HepG2 (cell line): Measurements from ENCODE around the gene TAPBP. TPM values are rescaled to one million over a fixed set of nuclear protein-coding genes. Genes with fewer than 3 reads are reported as not detected.

Source experiments
- ATAC-seq: fragments of 200-7000 bp; cut with Tn5 transposase; 3 replicates; pipeline ENCODE4 v1.9.1; 2020; ENCODE audit warnings: mild to moderate bottlenecking, moderate library complexity
- BruUV-seq: library from RNA; stranded (reverse); fragments of 400-500 nt; replicated peaks from 2 replicates; lab custom pipeline; 2021; lab: Mats Ljungman, UMichigan
- CTCF ChIA-PET: fragments of 300-600 bp; formaldehyde crosslinking; extraction: SDS; loops from one replicate; lab custom pipeline; 2021; ENCODE audit warnings: low total read pairs, inconsistent platforms, low intra/inter-chr PET ratio; lab: Yijun Ruan, JAX
- POLR2A ChIA-PET: fragments of 350-600 bp; sonication (Branson Sonifier 250); formaldehyde crosslinking; loops from one replicate; lab custom pipeline; 2020; ENCODE audit warnings: antibody characterized with exemption, inconsistent platforms; lab: Yijun Ruan, JAX
- DNase-seq: peaks from one replicate; pipeline ENCODE4 v3.0.0-alpha.2; 2015; ENCODE audit warnings: low spot score
- FAIRE-seq: peaks from 3 replicates; lab custom pipeline; 2011; peaks lifted over from hg19 to GRCh38; lab: Jason Lieb, UNC
- H2AFZ ChIP-seq: one replicate; pipeline ENCODE4 v1.6.1; 2011; ENCODE audit warnings: low read length, inconsistent platforms
- H3K27ac ChIP-seq: fragments of 300-600 bp; 3 replicates; pipeline ENCODE4 v1.8.0; 2011; ENCODE audit warnings: mixed run types, mild to moderate bottlenecking, mixed read lengths, low read length, inconsistent platforms; ENCODE audit not compliant: insufficient read depth; ENCODE audit errors: extremely low read length
- H3K27me3 ChIP-seq, 2 experiments: fragments of 200-600 bp in 1 of 2; 2 replicates in 1 of 2; 3 replicates in 1 of 2; pipeline versions ENCODE4 v1.6.0 to v1.8.0; 2011; ENCODE audit warnings: low read length in 2 of 2, mild to moderate bottlenecking in 2 of 2, moderate library complexity in 2 of 2, inconsistent platforms in 1 of 2; ENCODE audit not compliant: insufficient read depth in 2 of 2, control insufficient read depth in 1 of 2
- H3K36me3 ChIP-seq, 2 experiments: fragments of 200-600 bp in 1 of 2; replicated peaks in 1 of 2; 2 replicates in 1 of 2; 3 replicates in 1 of 2; pipeline versions ENCODE4 v1.5.1 to v1.8.0; 2011; ENCODE audit warnings: low read length in 2 of 2, inconsistent platforms in 1 of 2; ENCODE audit not compliant: insufficient read depth in 2 of 2, control insufficient read depth in 1 of 2
- H3K4me1 ChIP-seq: 2 replicates; pipeline ENCODE4 v1.5.1; 2012; ENCODE audit warnings: low read length, inconsistent platforms; ENCODE audit not compliant: insufficient read depth
- H3K4me2 ChIP-seq: 2 replicates; pipeline ENCODE4 v1.6.0; 2011; ENCODE audit warnings: low read depth, low read length, inconsistent platforms
- H3K4me3 ChIP-seq, 3 experiments: fragments of 200-600 bp in 1 of 3; sonication (generic), shearing (Covaris generic) in 1 of 3; replicated peaks in 1 of 3; 2 replicates each; pipeline ENCODE4 v1.5.1; 2011 to 2016; ENCODE audit warnings: low read length in 3 of 3, inconsistent platforms in 2 of 3, low read depth in 2 of 3, mild to moderate bottlenecking in 2 of 3, control low read depth in 1 of 3, mixed read lengths in 1 of 3; ENCODE audit not compliant: insufficient read depth in 1 of 3
- H3K79me2 ChIP-seq: one replicate; pipeline ENCODE4 v1.6.1; 2011; ENCODE audit warnings: low read length, inconsistent platforms; ENCODE audit not compliant: insufficient read depth
- H3K9ac ChIP-seq: 2 replicates; pipeline ENCODE4 v1.6.0; 2011; ENCODE audit warnings: mild to moderate bottlenecking, low read depth, low read length, inconsistent platforms; ENCODE audit not compliant: insufficient read depth
- H3K9me3 ChIP-seq: 2 replicates; pipeline ENCODE4 v1.5.1; 2012; ENCODE audit warnings: mild to moderate bottlenecking, low read length
- H4K20me1 ChIP-seq: 2 replicates; pipeline ENCODE4 v1.6.0; 2011; ENCODE audit warnings: inconsistent platforms, mild to moderate bottlenecking, low read length, moderate library complexity; ENCODE audit not compliant: insufficient read depth
- NFIB ChIP-seq: sonication (generic); formaldehyde crosslinking; IDR thresholded peaks from 2 replicates; pipeline ENCODE4 v1.9.0; 2021; ENCODE audit warnings: missing genetic modification reagents, mild to moderate bottlenecking, borderline replicate concordance
- SMAD1 ChIP-seq: sonication (generic); formaldehyde crosslinking; IDR thresholded peaks from 2 replicates; pipeline ENCODE4 v1.4.0; 2020; ENCODE audit warnings: missing genetic modification reagents, low read depth, mild to moderate bottlenecking, borderline replicate concordance
- TRAFD1 ChIP-seq: sonication (generic); formaldehyde crosslinking; IDR thresholded peaks from 2 replicates; pipeline ENCODE4 v1.5.1; 2020; ENCODE audit warnings: missing genetic modification reagents, mild to moderate bottlenecking, borderline replicate concordance
- ZC3H13 ChIP-seq: sonication (generic); formaldehyde crosslinking; IDR thresholded peaks from 2 replicates; pipeline ENCODE4 v1.8.1; 2023; ENCODE audit warnings: mild to moderate bottlenecking, missing genetic modification reagents, moderate library complexity
- ZNF24 ChIP-seq: fragments of 450-650 bp; IDR thresholded peaks from 2 replicates; pipeline ENCODE4 v1.6.1; 2017; ENCODE audit warnings: antibody characterized with exemption, mild to moderate bottlenecking
- ZSCAN30 ChIP-seq: sonication (generic); formaldehyde crosslinking; IDR thresholded peaks from 2 replicates; pipeline ENCODE4 v1.5.0; 2020; ENCODE audit warnings: mild to moderate bottlenecking, missing genetic modification reagents
- WGBS: methylation state at CpG from one replicate; pipeline ENCODE4 v1.1.6; 2017; ENCODE audit warnings: low lambda C conversion rate; 5-methylcytosine and 5-hydroxymethylcytosine counted together
- in situ Hi-C: cut with HindIII; loops from 2 replicates; pipeline ENCODE4 v1.10.0; 2017; ENCODE audit warnings: low pct_unique_long_range_greater_than_20kb; ENCODE audit not compliant: extremely low pct_ligation_motif_present
- intact Hi-C: fragments of 100-400 bp; cut with micrococcal nuclease; formaldehyde crosslinking; loops from one replicate; pipeline ENCODE4 v1.10.0; 2022; ENCODE audit not compliant: unreplicated experiment
- polyA plus RNA-seq, 8 experiments: library from polyadenylated mRNA; depleted of rRNA in 3 of 8; stranded (reverse) in 7 of 8; unstranded in 1 of 8; fragments of >200 nt; fragmentation: Illumina TruSeq in 4 of 8; extraction: Trizol in 4 of 8; gene quantifications; 2 replicates each; pipeline versions ENCODE4 v1.2.1 to v1.2.3, GENCODE V29; 2011 to 2016; ENCODE audit warnings: low read depth in 4 of 8, missing spikeins in 1 of 8, mixed read lengths in 1 of 8; ENCODE audit not compliant: insufficient read depth in 1 of 8
- total RNA-seq, 5 experiments: library from RNA; depleted of rRNA; stranded (reverse); fragments of >200 nt; fragmentation: Illumina TruSeq; extraction: Trizol; gene quantifications; 2 replicates each; pipeline ENCODE4 v1.2.3, GENCODE V29; 2016; ENCODE audit warnings: low read depth in 1 of 5

Gene TAPBP
- total and polyA plus RNA-seq, 2 of the 13 experiments (the other 11 are each of a cell fraction or from before 2014, with no cell fraction given) = 27.4 to 32.3 TPM

GRCh38 chr6:33306356-33306755 lies 7.5 kb downstream of the TAPBP start (continued):
- TF ChIP-seq NFIB (CRISPR knock-in tag) = no peak
- TF ChIP-seq SMAD1 (CRISPR knock-in tag) = no peak
- no peak for TF ChIP-seq ZNF24

GRCh38 chr6:33305052-33305451 lies 8.8 kb downstream of the TAPBP start:
- peaks cover 10% of the 10 kb centered on the region for H3K79me2 ChIP-seq
- H3K27ac ChIP-seq = no peak overlapping the region
- ChIA-PET CTCF (no interaction called here), POLR2A (no interaction called here)
- H3K4me3 ChIP-seq = no peak overlapping the region
- DNase-seq = no peak
- in situ Hi-C loops = no loop called here
- H2AFZ ChIP-seq = no peak overlapping the region
- intact Hi-C loops = no loop called here
- H3K9ac ChIP-seq = no peak overlapping the region
- no peaks in the 10 kb centered on the region for H4K20me1 ChIP-seq
- 95% methylated on average over 8 of the region's 8 CpGs for WGBS
- H3K9me3 ChIP-seq = no peaks in the 10 kb centered on the region
- no peak for FAIRE-seq
- 0 out of 2 replicates have a peak, but pooled peaks have one; percentile 29 for TF ChIP-seq ZC3H13 (CRISPR knock-in tag)
- TF ChIP-seq ZSCAN30 (CRISPR knock-in tag) = no peak
- no peak for TF ChIP-seq TRAFD1
- H3K4me1 ChIP-seq = peaks cover 12% of the 10 kb centered on the region
- no peaks in the 10 kb centered on the region for H3K27me3 ChIP-seq
- peaks cover 9 to 22% of the 10 kb centered on the region in 2 experiments; a peak in 3 of 5 replicates for H3K36me3 ChIP-seq
- no peak for ATAC-seq
- no peak overlapping the region for H3K4me2 ChIP-seq
- no TSS peak for BruUV-seq
